Keratinocyte (primary cell): Measurements from ENCODE around the gene IGFL4. TPM values are rescaled to one million over a fixed set of nuclear protein-coding genes. Genes with fewer than 3 reads are reported as not detected.

Experiments
- DNase-seq: peaks from one replicate; pipeline ENCODE4 v3.0.0-alpha.2; 2011; ENCODE audit warnings: low read depth, missing footprints, low spot score
- FAIRE-seq: peaks from 2 replicates; lab custom pipeline; 2011; peaks lifted over from hg19 to GRCh38; lab: Jason Lieb, UNC
- H2AFZ ChIP-seq: 2 replicates; pipeline ENCODE4 v1.6.0; 2012; ENCODE audit warnings: low read length, control low read depth, inconsistent platforms; ENCODE audit not compliant: control insufficient read depth
- H3K27ac ChIP-seq: 2 replicates; pipeline ENCODE4 v1.5.1; 2011; ENCODE audit warnings: low read length; ENCODE audit not compliant: control insufficient read depth, insufficient read depth
- H3K27me3 ChIP-seq: 3 replicates; pipeline ENCODE4 v1.6.0; 2011; ENCODE audit warnings: low read length; ENCODE audit not compliant: control insufficient read depth, insufficient read depth; ENCODE audit errors: extremely low read depth
- H3K36me3 ChIP-seq, 2 experiments: 2 replicates in 1 of 2; 3 replicates in 1 of 2; pipeline ENCODE4 v1.5.1; 2011; ENCODE audit warnings: low read length in 2 of 2, mild to moderate bottlenecking in 1 of 2; ENCODE audit not compliant: control insufficient read depth in 2 of 2, insufficient read depth in 2 of 2; ENCODE audit errors: extremely low read depth in 1 of 2
- H3K4me1 ChIP-seq: 3 replicates; pipeline ENCODE4 v1.5.1; 2011; ENCODE audit warnings: low read length; ENCODE audit not compliant: control insufficient read depth, insufficient read depth; ENCODE audit errors: extremely low read depth
- H3K4me2 ChIP-seq: 3 replicates; pipeline ENCODE4 v1.6.0; 2011; ENCODE audit warnings: low read depth, low read length; ENCODE audit not compliant: control insufficient read depth, insufficient read depth; ENCODE audit errors: extremely low read depth
- H3K4me3 ChIP-seq, 3 experiments: fragments of 200-600 bp in 1 of 3; sonication (generic) in 1 of 3; 2 replicates in 2 of 3; 3 replicates in 1 of 3; pipeline ENCODE4 v1.5.1; 2011 to 2016; ENCODE audit warnings: low read length in 3 of 3, mild to moderate bottlenecking in 3 of 3, control low read depth in 2 of 3, inconsistent platforms in 1 of 3, low read depth in 1 of 3, mixed read lengths in 1 of 3, mixed run types in 1 of 3, moderate library complexity in 1 of 3; ENCODE audit not compliant: control insufficient read depth in 2 of 3, insufficient read depth in 2 of 3; ENCODE audit errors: extremely low read depth in 1 of 3
- H3K79me2 ChIP-seq: 2 replicates; pipeline ENCODE4 v1.6.0; 2012; ENCODE audit warnings: low read length; ENCODE audit not compliant: control insufficient read depth, insufficient read depth
- H3K9ac ChIP-seq: 3 replicates; pipeline ENCODE4 v1.6.0; 2011; ENCODE audit warnings: low read length; ENCODE audit not compliant: control insufficient read depth, insufficient read depth; ENCODE audit errors: extremely low read depth
- H3K9me1 ChIP-seq: 3 replicates; pipeline ENCODE4 v1.6.0; 2011; ENCODE audit warnings: low read length; ENCODE audit not compliant: control insufficient read depth, insufficient read depth; ENCODE audit errors: extremely low read depth
- H3K9me3 ChIP-seq: 2 replicates; pipeline ENCODE4 v1.5.1; 2012; ENCODE audit warnings: low read depth, low read length; ENCODE audit not compliant: control insufficient read depth
- H4K20me1 ChIP-seq: 3 replicates; pipeline ENCODE4 v1.6.0; 2011; ENCODE audit warnings: low read length; ENCODE audit not compliant: control insufficient read depth, insufficient read depth; ENCODE audit errors: extremely low read depth
- EZH2 ChIP-seq: IDR thresholded peaks from one replicate; pipeline ENCODE4 v1.6.1; 2012; ENCODE audit warnings: inconsistent platforms, mild to moderate bottlenecking, low read length, moderate library complexity
- dilution Hi-C: fragments of 300-500 bp; cut with MboI; formaldehyde crosslinking; loops from one replicate; pipeline ENCODE4 v1.7.0; 2020; ENCODE audit warnings: low sequenced_read_pairs; ENCODE audit not compliant: extremely low pct_ligation_motif_present
- polyA plus RNA-seq, 5 experiments: library from polyadenylated mRNA; depleted of rRNA in 3 of 5; stranded (reverse) in 3 of 5; stranded (forward) in 1 of 5; unstranded in 1 of 5; fragments of >200 nt; gene quantifications; 1 replicate in 1 of 5; 2 replicates in 3 of 5; 3 replicates in 1 of 5; pipeline versions ENCODE4 v1.2.1 to v1.2.3, GENCODE V29; 2011 to 2012; ENCODE audit warnings: missing spikeins in 2 of 5, low read depth in 1 of 5, low replicate concordance in 1 of 5
- TF ChIP-seq, protein P1 (sequence below), 3 experiments: IDR thresholded peaks in 1 of 3; conservative IDR thresholded peaks in 1 of 3; optimal IDR thresholded peaks in 1 of 3; 2 replicates in 2 of 3; 3 replicates in 1 of 3; pipeline versions ENCODE3 to v1.5.1; 2011; ENCODE audit warnings: low read length in 3 of 3, mild to moderate bottlenecking in 3 of 3, moderate library complexity in 2 of 3, control low read depth in 1 of 3, inconsistent platforms in 1 of 3; ENCODE audit not compliant: insufficient read depth in 2 of 3; ENCODE audit errors: extremely low read depth in 1 of 3

IGFL4 gene
- polyA plus RNA-seq, 1 donor (not counting 4 experiments of a cell fraction or from before 2014, with no cell fraction given): not detected

DNA sequence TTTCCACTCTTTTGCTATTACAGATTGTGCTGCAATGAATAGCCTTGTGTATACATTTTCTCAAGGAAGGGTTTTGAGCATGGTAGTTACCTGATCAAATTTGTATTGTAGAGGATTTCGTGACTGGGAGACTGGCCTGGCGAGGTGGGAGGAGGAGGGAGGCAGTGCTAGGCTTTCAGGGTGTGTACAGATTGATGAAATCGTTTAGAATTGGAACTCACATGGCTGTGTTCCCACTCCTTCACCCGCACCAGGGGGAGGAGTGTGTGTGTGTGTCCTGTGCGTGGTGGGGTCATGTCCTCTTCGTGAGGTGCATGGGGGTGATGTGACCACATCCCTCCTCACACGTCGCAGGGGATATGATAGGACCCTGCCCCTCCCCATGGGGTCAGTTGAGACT, 26.3 kb downstream of the IGFL4 start:
- FAIRE-seq: no peak
- DNase-seq: no peak
- Histone ChIP-seq H3K9me1 (no peaks in the 10 kb centered on the region), H3K9me3 (no peaks in the 10 kb centered on the region), H3K4me3 (peak overlapping the region in 2 of 3 experiments; percentile 29 to 46), H3K27me3 (peaks cover 5% of the 10 kb centered on the region), H3K79me2 (no peaks in the 10 kb centered on the region), H2AFZ (peak overlapping the region; percentile 20), H3K4me2 (peak overlapping the region; percentile 78), H3K36me3 (peaks cover 0 to 4% of the 10 kb centered on the region in 2 experiments), H3K4me1 (peaks cover 15% of the 10 kb centered on the region), H3K27ac (no peak overlapping the region), H3K9ac (peak overlapping the region; percentile 50), H4K20me1 (peaks cover 2% of the 10 kb centered on the region)
- dilution Hi-C loops: no loop called here
- TF ChIP-seq, protein P1, sequence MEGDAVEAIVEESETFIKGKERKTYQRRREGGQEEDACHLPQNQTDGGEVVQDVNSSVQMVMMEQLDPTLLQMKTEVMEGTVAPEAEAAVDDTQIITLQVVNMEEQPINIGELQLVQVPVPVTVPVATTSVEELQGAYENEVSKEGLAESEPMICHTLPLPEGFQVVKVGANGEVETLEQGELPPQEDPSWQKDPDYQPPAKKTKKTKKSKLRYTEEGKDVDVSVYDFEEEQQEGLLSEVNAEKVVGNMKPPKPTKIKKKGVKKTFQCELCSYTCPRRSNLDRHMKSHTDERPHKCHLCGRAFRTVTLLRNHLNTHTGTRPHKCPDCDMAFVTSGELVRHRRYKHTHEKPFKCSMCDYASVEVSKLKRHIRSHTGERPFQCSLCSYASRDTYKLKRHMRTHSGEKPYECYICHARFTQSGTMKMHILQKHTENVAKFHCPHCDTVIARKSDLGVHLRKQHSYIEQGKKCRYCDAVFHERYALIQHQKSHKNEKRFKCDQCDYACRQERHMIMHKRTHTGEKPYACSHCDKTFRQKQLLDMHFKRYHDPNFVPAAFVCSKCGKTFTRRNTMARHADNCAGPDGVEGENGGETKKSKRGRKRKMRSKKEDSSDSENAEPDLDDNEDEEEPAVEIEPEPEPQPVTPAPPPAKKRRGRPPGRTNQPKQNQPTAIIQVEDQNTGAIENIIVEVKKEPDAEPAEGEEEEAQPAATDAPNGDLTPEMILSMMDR (optimal IDR thresholded peaks at IDR 0.05 in 1 of 3, IDR thresholded peaks at IDR 0.05 in 1 of 3, conservative IDR thresholded peaks at IDR 0.05 in 1 of 3; ENCODE audit: extremely low read depth in 1 of 3, insufficient read depth in 2 of 3, low read length in 3 of 3): no peak

DNA sequence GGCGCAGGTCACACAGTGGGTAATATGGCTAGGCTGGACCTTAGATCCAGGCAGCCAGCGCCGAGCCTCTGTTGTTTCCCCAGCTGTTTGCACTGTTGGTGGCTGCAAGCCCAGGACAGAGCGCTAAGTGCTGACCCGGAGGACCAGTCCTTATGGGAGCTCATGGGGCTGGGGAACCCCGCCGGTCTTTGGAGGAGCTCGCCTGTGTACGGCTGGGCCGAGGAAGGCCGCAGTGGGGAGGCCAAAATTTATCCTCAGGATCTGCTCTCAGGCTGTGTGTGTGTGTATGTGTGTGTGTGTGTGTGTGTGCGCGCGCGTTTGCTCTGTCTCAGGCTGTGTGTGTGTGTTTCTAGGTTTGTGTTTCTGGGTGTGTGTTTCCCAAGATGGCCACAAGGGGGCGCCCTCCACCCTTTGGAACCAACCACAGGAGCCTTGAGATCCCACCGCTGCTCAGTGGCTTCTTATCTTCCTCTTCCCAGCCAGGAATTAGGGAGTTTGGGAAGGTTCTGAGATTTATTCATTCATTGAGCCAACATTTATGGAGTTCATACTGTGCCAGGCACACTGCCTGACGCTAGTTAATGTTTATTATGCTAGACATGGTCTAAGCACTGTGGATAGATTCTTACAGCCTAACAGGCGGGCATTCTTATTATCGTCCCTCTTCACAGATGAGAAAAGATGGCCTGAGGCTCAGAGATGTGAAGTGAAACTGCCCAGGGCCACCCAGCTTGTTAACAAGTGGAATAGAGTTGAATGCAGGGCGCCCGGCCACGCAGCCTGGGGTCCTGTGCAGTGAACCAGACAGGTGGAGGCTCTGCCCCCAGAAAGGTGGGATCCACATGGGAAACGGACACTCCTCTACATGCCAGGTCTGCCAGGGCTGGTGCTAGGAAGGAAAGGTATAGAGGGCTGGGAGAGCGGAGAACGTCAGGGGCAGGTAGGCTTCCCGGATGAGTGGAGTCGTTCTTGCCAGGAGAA, 31.0 kb downstream of the IGFL4 start:
- Histone ChIP-seq H2AFZ (no peak overlapping the region), H3K27ac (no peak overlapping the region), H3K27me3 (no peaks in the 10 kb centered on the region), H3K9me1 (no peaks in the 10 kb centered on the region), H3K4me3 (no peak overlapping the region), H3K9ac (no peak overlapping the region), H4K20me1 (no peaks in the 10 kb centered on the region), H3K9me3 (no peaks in the 10 kb centered on the region), H3K79me2 (no peaks in the 10 kb centered on the region), H3K4me1 (peaks cover 5% of the 10 kb centered on the region), H3K4me2 (no peak overlapping the region), H3K36me3 (peaks cover 0 to 2% of the 10 kb centered on the region in 2 experiments)
- peak; percentile 78 for FAIRE-seq
- dilution Hi-C loops: no loop called here
- TF ChIP-seq, protein P1 (optimal IDR thresholded peaks at IDR 0.05 in 1 of 3, IDR thresholded peaks at IDR 0.05 in 1 of 3, conservative IDR thresholded peaks at IDR 0.05 in 1 of 3; ENCODE audit: extremely low read depth in 1 of 3, insufficient read depth in 2 of 3, low read length in 3 of 3): peak; percentile 76 to 85 (median 77)
- no peak for TF ChIP-seq EZH2
- no peak for DNase-seq
